Epithelial cell of esophagus (primary cell): ENCODE results near the gene GPR25.
A peak's percentile ranks its signal among the peaks of the same experiment; 100 is the strongest.
"Not testable (repeated sequence)": the region's sequence is repeated elsewhere in the genome, so short reads cannot be mapped to it uniquely, and the experiment has no call there.

ENCODE experiments used
- DNase-seq: peaks from one replicate; pipeline ENCODE4 v3.0.0; 2010; ENCODE audit warnings: low read depth
- H3K4me3 ChIP-seq: 2 replicates; pipeline ENCODE4 v1.5.1; 2011; ENCODE audit warnings: mild to moderate bottlenecking, low read length, control low read depth
- TF ChIP-seq, protein P1 (sequence below): IDR thresholded peaks from 2 replicates; pipeline ENCODE4 v1.5.1; 2011; ENCODE audit warnings: low read depth, mild to moderate bottlenecking, low read length, control low read depth, inconsistent platforms; ENCODE audit not compliant: insufficient read depth; ENCODE audit errors: missing control alignments

GPR25 gene

DNA sequence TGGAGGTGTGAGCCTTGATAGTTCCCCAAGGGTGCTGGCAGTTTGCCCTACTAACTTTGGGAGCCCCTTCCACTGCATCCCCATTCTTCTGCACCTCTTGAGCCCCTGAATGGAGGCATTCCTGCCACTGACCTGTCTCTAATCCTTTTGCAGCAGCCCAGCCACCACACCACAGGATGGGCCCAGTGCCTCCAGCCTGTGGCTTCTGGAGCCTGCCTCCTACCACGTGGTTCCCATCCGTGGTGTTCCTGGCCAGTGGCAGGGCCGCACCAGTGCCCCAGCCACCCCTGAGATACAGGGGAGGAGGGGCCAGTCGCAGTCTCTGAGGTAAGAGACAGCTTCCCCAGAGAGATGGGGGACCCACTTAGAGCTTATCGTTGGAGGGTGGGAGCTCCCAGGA is 36.3 kb downstream of the GPR25 start:
- no peak overlapping the region for H3K4me3 ChIP-seq
- no peak for DNase-seq
- TF ChIP-seq, protein P1, sequence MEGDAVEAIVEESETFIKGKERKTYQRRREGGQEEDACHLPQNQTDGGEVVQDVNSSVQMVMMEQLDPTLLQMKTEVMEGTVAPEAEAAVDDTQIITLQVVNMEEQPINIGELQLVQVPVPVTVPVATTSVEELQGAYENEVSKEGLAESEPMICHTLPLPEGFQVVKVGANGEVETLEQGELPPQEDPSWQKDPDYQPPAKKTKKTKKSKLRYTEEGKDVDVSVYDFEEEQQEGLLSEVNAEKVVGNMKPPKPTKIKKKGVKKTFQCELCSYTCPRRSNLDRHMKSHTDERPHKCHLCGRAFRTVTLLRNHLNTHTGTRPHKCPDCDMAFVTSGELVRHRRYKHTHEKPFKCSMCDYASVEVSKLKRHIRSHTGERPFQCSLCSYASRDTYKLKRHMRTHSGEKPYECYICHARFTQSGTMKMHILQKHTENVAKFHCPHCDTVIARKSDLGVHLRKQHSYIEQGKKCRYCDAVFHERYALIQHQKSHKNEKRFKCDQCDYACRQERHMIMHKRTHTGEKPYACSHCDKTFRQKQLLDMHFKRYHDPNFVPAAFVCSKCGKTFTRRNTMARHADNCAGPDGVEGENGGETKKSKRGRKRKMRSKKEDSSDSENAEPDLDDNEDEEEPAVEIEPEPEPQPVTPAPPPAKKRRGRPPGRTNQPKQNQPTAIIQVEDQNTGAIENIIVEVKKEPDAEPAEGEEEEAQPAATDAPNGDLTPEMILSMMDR: no peak

DNA sequence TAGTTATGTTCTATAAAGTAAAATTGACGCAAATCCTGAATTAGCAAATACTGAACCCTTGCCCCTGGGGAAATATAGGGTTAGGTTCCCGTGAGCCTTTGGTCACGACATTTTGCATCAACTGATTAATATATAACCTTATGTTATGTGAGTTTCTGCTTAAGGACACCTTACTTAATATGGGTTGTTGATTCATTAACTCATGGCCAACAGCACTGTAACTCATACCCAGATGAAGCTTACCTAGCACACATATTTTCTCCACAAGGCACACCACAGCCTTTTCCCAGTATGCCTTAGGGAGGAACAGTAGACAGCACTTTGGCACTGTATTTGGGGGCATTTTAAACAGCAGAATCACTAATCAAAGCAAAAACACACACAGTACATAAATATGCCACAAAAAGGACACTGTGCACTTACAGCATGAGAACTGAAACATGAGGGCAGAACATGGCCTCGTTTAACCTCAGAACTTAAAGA is 37.0 kb downstream of the GPR25 start:
- no peak overlapping the region for H3K4me3 ChIP-seq
- TF ChIP-seq, protein P1: no peak

DNA sequence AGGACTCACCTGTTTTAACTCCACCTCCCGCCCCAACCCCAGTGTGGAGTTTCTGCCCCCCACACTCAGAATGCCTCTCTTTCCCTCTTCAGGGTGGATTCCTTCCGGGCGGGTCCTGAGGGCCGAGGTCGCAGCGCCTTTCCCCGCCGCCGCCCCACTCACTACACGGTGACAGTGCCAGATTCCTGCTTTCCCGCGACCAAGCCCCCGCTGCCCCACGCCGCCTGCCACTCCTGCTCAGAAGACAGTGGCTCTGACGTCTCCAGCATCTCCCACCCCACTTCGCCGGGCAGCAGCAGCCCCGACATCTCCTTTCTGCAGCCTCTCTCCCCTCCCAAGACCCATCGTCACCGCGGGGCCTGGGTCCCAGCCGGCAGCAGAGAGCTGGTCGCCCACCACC is 38.6 kb downstream of the GPR25 start:
- no peak for DNase-seq
- no peak overlapping the region for H3K4me3 ChIP-seq
- TF ChIP-seq, protein P1: no peak

More for the DNA sequence above, 37.0 kb downstream of the GPR25 start:
- DNase-seq: no peak

DNA sequence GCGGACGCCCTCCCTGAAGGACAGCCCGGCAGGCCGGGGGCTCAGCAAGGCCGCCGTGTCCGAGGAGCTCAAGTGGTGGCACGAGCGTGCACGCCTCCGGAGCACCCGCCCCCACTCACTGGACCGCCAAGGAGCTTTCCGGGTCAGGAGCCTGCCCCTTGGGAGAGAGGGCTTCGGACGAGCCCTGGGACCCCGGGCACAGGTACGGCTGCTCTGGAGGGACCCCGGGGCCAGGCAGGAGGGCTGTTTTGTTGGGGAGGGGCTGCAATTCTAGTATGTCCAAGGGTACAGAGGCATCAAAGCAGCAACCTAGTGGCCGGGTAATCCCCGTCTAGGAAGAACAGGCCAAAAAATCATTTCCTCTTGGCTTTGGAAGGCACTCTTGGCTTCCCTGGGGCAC is 39.2 kb downstream of the GPR25 start:
- H3K4me3 ChIP-seq, DNase-seq: not testable (repeated sequence)

DNA sequence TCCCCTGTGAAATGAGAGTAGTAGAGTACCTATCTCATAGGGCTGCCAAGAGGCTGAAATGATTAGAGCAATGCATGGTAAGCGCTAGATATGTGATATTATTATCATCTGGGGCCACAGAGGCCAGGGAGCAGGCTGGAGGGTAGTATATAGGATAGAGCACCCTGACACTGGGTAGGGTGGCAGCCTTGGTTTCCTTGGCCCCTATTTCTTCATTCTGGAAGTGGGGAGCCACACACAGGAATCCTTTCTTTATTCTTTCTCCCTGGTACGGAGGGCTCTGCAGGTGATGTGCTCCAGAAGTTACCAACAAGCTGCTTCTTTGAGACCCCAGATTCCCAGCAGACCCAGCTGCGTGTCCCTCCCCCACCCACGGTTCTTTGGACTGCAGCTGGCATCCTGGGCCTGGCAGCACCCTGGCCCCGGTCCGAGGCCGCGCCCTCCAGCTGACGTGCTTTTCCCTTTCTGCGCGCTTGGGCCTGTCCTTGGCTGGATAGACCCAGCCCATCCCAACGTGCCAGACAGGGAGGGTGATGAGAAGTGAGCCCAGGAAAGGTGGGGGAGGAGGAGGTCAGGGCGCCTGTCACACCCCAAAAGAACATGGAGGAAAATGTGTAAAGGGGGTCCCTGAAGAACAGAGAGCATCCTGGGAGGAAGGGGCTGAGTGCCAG is 40.1 kb downstream of the GPR25 start:
- TF ChIP-seq, protein P1: no peak
- DNase-seq: peak; percentile 78
- no peak overlapping the region for H3K4me3 ChIP-seq

DNA sequence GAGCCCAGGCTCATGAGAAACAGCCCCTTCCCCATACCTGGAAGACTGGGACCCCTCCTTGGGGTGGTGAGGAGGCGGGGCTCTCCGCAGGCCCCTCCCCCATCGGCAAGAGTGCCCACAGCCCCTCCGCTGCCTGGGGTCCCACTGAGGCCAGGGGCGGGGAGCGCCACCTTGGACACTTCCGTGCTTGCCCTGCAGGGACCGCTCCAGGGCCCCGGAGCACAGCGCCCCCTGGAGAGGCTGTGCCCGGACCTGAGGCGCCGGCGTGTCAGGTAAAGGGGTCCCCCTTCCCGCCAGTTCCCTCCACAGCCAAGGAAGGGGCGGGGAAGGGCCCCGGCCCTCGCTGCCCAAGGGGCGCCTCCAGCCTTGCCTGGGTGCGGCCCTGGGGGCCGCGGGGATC is 43.4 kb downstream of the GPR25 start:
- no peak for DNase-seq
- no peak overlapping the region for H3K4me3 ChIP-seq
- TF ChIP-seq, protein P1: peak; percentile 29

DNA sequence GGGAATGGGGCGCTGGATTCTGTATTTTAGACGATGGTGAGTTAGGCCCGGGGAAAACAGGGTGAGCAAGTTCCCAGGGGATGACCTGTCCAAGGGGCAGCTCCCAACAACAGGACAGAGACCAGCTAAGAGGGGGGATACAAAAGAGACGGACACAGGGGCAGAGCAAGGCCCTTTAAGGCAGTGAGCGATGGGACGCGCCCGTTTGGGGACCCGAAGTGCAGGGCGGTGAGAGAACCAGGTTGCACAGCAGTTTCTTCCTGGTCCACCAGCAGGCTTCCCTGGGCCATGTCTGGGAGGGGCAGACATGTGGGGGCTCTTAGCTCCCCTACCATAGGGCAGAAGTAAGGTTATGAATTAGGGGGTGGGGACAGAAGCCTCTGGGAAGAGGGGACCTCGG is 43.9 kb downstream of the GPR25 start:
- TF ChIP-seq, protein P1: no peak
- no peak for DNase-seq
- H3K4me3 ChIP-seq: no peak overlapping the region
